ENCODE results near the gene MARVELD3. TPM values are rescaled to one million over a fixed set of nuclear protein-coding genes. Genes with fewer than 3 reads are reported as not detected.

MARVELD3 gene
- polyA plus RNA-seq, 1 donor (not counting 4 experiments of a cell fraction or from before 2014, with no cell fraction given): 11.6 TPM

GRCh38 chr16:71590584-71590983 lies 35.4 kb upstream of the MARVELD3 start:
- Histone ChIP-seq H3K4me2 (ENCODE audit: control insufficient read depth, extremely low read depth, insufficient read depth, low read depth, low read length) (no peak overlapping the region), H3K79me2 (ENCODE audit: control insufficient read depth, insufficient read depth, low read length) (no peaks in the 10 kb centered on the region), H3K27ac (ENCODE audit: control insufficient read depth, insufficient read depth, low read length) (no peak overlapping the region), H3K9me1 (ENCODE audit: control insufficient read depth, extremely low read depth, insufficient read depth, low read length) (no peaks in the 10 kb centered on the region), H2AFZ (ENCODE audit: control insufficient read depth, low read length) (no peak overlapping the region), H3K9ac (ENCODE audit: control insufficient read depth, extremely low read depth, insufficient read depth, low read length) (no peak overlapping the region), H3K4me1 (ENCODE audit: control insufficient read depth, extremely low read depth, insufficient read depth, low read length) (no peaks in the 10 kb centered on the region), H3K4me3 (ENCODE audit: control insufficient read depth in 2 of 3, extremely low read depth in 1 of 3, insufficient read depth in 2 of 3, low read depth in 1 of 3, low read length in 3 of 3) (no peak overlapping the region), H3K36me3 (ENCODE audit: control insufficient read depth in 2 of 2, extremely low read depth in 1 of 2, insufficient read depth in 2 of 2, low read length in 2 of 2) (no peaks in the 10 kb centered on the region), H3K9me3 (ENCODE audit: control insufficient read depth, low read depth, low read length) (no peaks in the 10 kb centered on the region), H3K27me3 (ENCODE audit: control insufficient read depth, extremely low read depth, insufficient read depth, low read length) (no peaks in the 10 kb centered on the region), H4K20me1 (ENCODE audit: control insufficient read depth, extremely low read depth, insufficient read depth, low read length) (no peaks in the 10 kb centered on the region)
- DNase-seq (ENCODE audit: low read depth, low spot score) (no peak), FAIRE-seq (no peak)
- dilution Hi-C loops (cut with MboI; ENCODE audit: extremely low pct_ligation_motif_present, low sequenced_read_pairs): no loop called here
- TF ChIP-seq, protein P1, sequence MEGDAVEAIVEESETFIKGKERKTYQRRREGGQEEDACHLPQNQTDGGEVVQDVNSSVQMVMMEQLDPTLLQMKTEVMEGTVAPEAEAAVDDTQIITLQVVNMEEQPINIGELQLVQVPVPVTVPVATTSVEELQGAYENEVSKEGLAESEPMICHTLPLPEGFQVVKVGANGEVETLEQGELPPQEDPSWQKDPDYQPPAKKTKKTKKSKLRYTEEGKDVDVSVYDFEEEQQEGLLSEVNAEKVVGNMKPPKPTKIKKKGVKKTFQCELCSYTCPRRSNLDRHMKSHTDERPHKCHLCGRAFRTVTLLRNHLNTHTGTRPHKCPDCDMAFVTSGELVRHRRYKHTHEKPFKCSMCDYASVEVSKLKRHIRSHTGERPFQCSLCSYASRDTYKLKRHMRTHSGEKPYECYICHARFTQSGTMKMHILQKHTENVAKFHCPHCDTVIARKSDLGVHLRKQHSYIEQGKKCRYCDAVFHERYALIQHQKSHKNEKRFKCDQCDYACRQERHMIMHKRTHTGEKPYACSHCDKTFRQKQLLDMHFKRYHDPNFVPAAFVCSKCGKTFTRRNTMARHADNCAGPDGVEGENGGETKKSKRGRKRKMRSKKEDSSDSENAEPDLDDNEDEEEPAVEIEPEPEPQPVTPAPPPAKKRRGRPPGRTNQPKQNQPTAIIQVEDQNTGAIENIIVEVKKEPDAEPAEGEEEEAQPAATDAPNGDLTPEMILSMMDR (optimal IDR thresholded peaks at IDR 0.05 in 1 of 3, IDR thresholded peaks at IDR 0.05 in 1 of 3, conservative IDR thresholded peaks at IDR 0.05 in 1 of 3; ENCODE audit: extremely low read depth in 1 of 3, insufficient read depth in 2 of 3, low read length in 3 of 3): no peak
- no peak for TF ChIP-seq EZH2 (IDR thresholded peaks at IDR 0.05; ENCODE audit: low read length)

DNA sequence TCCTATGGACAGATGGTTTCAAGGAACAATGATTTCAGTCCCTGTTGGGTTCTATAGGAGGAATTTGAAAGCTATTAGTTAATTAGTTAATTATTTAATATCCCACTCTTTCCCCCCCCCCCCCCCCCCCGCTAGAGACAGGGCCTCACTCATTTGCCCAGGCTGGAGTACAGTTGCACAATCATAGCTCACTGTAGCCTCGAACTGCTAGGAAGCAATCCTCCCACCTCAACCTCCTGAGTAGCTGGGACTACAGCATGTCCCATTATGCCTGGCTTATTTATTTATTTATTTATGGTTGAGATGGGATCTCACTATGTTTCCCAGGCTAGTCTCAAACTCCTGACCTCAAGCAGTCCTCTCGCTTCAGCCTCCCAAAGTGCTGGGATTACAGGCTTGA lies 34.1 kb upstream of the MARVELD3 start:
- DNase-seq (ENCODE audit: low read depth, low spot score) (no peak), FAIRE-seq (no peak)
- no peak for TF ChIP-seq EZH2 (IDR thresholded peaks at IDR 0.05; ENCODE audit: low read length)
- H3K4me1 ChIP-seq (ENCODE audit: control insufficient read depth, extremely low read depth, insufficient read depth, low read length): no peaks in the 10 kb centered on the region
- H3K9me1 ChIP-seq (ENCODE audit: control insufficient read depth, extremely low read depth, insufficient read depth, low read length): no peaks in the 10 kb centered on the region
- H2AFZ ChIP-seq (ENCODE audit: control insufficient read depth, low read length): no peak overlapping the region
- H3K79me2 ChIP-seq (ENCODE audit: control insufficient read depth, insufficient read depth, low read length): no peaks in the 10 kb centered on the region
- H3K4me3 ChIP-seq (ENCODE audit: control insufficient read depth in 2 of 3, extremely low read depth in 1 of 3, insufficient read depth in 2 of 3, low read depth in 1 of 3, low read length in 3 of 3): no peak overlapping the region
- H3K4me2 ChIP-seq (ENCODE audit: control insufficient read depth, extremely low read depth, insufficient read depth, low read depth, low read length): no peak overlapping the region
- H3K9me3 ChIP-seq (ENCODE audit: control insufficient read depth, low read depth, low read length): no peaks in the 10 kb centered on the region
- no peaks in the 10 kb centered on the region for H3K27me3 ChIP-seq (ENCODE audit: control insufficient read depth, extremely low read depth, insufficient read depth, low read length)
- no peak overlapping the region for H3K27ac ChIP-seq (ENCODE audit: control insufficient read depth, insufficient read depth, low read length)
- dilution Hi-C loops (cut with MboI; ENCODE audit: extremely low pct_ligation_motif_present, low sequenced_read_pairs): no loop called here
- no peaks in the 10 kb centered on the region for H4K20me1 ChIP-seq (ENCODE audit: control insufficient read depth, extremely low read depth, insufficient read depth, low read length)
- no peaks in the 10 kb centered on the region for H3K36me3 ChIP-seq (ENCODE audit: control insufficient read depth in 2 of 2, extremely low read depth in 1 of 2, insufficient read depth in 2 of 2, low read length in 2 of 2)
- no peak overlapping the region for H3K9ac ChIP-seq (ENCODE audit: control insufficient read depth, extremely low read depth, insufficient read depth, low read length)
